HepG2 (cell line): Measurements from ENCODE around the gene MRPL2. TPM values are rescaled to one million over a fixed set of nuclear protein-coding genes. Genes with fewer than 3 reads are reported as not detected.

Source experiments
- EEA1 ChIP-seq: sonication (generic); formaldehyde crosslinking; IDR thresholded peaks from 2 replicates; pipeline ENCODE4 v1.5.1; 2020; ENCODE audit warnings: mild to moderate bottlenecking, missing genetic modification reagents, borderline replicate concordance
- ELF4 ChIP-seq: sonication (generic); formaldehyde crosslinking; IDR thresholded peaks from 2 replicates; pipeline ENCODE4 v1.5.0; 2020; ENCODE audit warnings: missing genetic modification reagents, mild to moderate bottlenecking, moderate library complexity, borderline replicate concordance
- GATAD1 ChIP-seq: IDR thresholded peaks from 2 replicates; pipeline ENCODE4 v1.6.1; 2016; ENCODE audit warnings: missing genetic modification reagents, missing compliant biosample characterization
- GATAD2A ChIP-seq: IDR thresholded peaks from 2 replicates; pipeline ENCODE4 v1.6.1; 2016
- KAT7 ChIP-seq: IDR thresholded peaks from 2 replicates; pipeline ENCODE4 v1.6.1; 2018; ENCODE audit warnings: borderline replicate concordance, missing compliant biosample characterization
- MAZ ChIP-seq, 2 experiments: sonication (generic) in 1 of 2; formaldehyde crosslinking in 1 of 2; IDR thresholded peaks; 2 replicates each; pipeline versions ENCODE4 v1.5.0 to v1.6.1; 2012 to 2020; ENCODE audit warnings: low read depth in 2 of 2, mild to moderate bottlenecking in 2 of 2, borderline replicate concordance in 1 of 2, improper control_type of control experiment in 1 of 2, low read length in 1 of 2, missing genetic modification reagents in 1 of 2, moderate library complexity in 1 of 2
- RBAK ChIP-seq: sonication (generic); formaldehyde crosslinking; IDR thresholded peaks from 2 replicates; pipeline ENCODE4 v1.5.1; 2020; ENCODE audit warnings: mild to moderate bottlenecking, missing genetic modification reagents
- RFXAP ChIP-seq: sonication (generic); formaldehyde crosslinking; IDR thresholded peaks from 2 replicates; pipeline ENCODE4 v1.4.0; 2020; ENCODE audit warnings: missing genetic modification reagents, borderline replicate concordance
- SIX4 ChIP-seq: sonication (generic); formaldehyde crosslinking; IDR thresholded peaks from 2 replicates; pipeline ENCODE4 v1.4.0; 2020; ENCODE audit warnings: missing genetic modification reagents
- STAT5B ChIP-seq: sonication (generic); formaldehyde crosslinking; IDR thresholded peaks from 2 replicates; pipeline ENCODE4 v1.4.0; 2020; ENCODE audit warnings: missing genetic modification reagents
- ZBTB38 ChIP-seq: sonication (generic); formaldehyde crosslinking; IDR thresholded peaks from 2 replicates; pipeline ENCODE4 v1.5.1; 2020; ENCODE audit warnings: mild to moderate bottlenecking, missing genetic modification reagents
- ZBTB7B ChIP-seq: sonication (generic); formaldehyde crosslinking; IDR thresholded peaks from 2 replicates; pipeline ENCODE4 v1.4.0; 2020; ENCODE audit warnings: missing genetic modification reagents
- ZMYM2 ChIP-seq: sonication (generic); formaldehyde crosslinking; IDR thresholded peaks from 2 replicates; pipeline ENCODE4 v1.8.0; 2022; ENCODE audit warnings: mild to moderate bottlenecking, missing genetic modification reagents
- ZNF354B ChIP-seq: sonication (generic); formaldehyde crosslinking; IDR thresholded peaks from 2 replicates; pipeline ENCODE4 v1.8.0; 2022; ENCODE audit warnings: mild to moderate bottlenecking, missing genetic modification reagents
- ZNF747 ChIP-seq: sonication (generic); formaldehyde crosslinking; IDR thresholded peaks from 2 replicates; pipeline ENCODE4 v1.8.1; 2023; ENCODE audit warnings: missing genetic modification reagents, mild to moderate bottlenecking, borderline replicate concordance
- polyA plus RNA-seq, 8 experiments: library from polyadenylated mRNA; depleted of rRNA in 3 of 8; stranded (reverse) in 7 of 8; unstranded in 1 of 8; fragments of >200 nt; fragmentation: Illumina TruSeq in 4 of 8; extraction: Trizol in 4 of 8; gene quantifications; 2 replicates each; pipeline versions ENCODE4 v1.2.1 to v1.2.3, GENCODE V29; 2011 to 2016; ENCODE audit warnings: low read depth in 4 of 8, missing spikeins in 1 of 8, mixed read lengths in 1 of 8; ENCODE audit not compliant: insufficient read depth in 1 of 8
- total RNA-seq, 5 experiments: library from RNA; depleted of rRNA; stranded (reverse); fragments of >200 nt; fragmentation: Illumina TruSeq; extraction: Trizol; gene quantifications; 2 replicates each; pipeline ENCODE4 v1.2.3, GENCODE V29; 2016; ENCODE audit warnings: low read depth in 1 of 5
- TF ChIP-seq, protein P1 (sequence below): sonication (generic); IDR thresholded peaks from 2 replicates; pipeline ENCODE4 v1.6.1; 2016; ENCODE audit warnings: low read depth, borderline replicate concordance
- TF ChIP-seq, protein P2 (sequence below): fragments of 450-650 bp; IDR thresholded peaks from 2 replicates; pipeline ENCODE4 v1.6.1; 2017; ENCODE audit warnings: mild to moderate bottlenecking
- TF ChIP-seq, protein P3 (sequence below): sonication (generic); formaldehyde crosslinking; IDR thresholded peaks from 2 replicates; pipeline ENCODE4 v1.4.0; 2020; ENCODE audit warnings: missing genetic modification reagents
- TF ChIP-seq, protein P4 (sequence below): sonication (generic); formaldehyde crosslinking; IDR thresholded peaks from 2 replicates; pipeline ENCODE4 v1.5.0; 2020; ENCODE audit warnings: missing genetic modification reagents, mild to moderate bottlenecking, borderline replicate concordance

The MRPL2 gene
- total and polyA plus RNA-seq, 2 of the 13 experiments (the other 11 are each of a cell fraction or from before 2014, with no cell fraction given), result 56.8 to 65.6 TPM

DNA sequence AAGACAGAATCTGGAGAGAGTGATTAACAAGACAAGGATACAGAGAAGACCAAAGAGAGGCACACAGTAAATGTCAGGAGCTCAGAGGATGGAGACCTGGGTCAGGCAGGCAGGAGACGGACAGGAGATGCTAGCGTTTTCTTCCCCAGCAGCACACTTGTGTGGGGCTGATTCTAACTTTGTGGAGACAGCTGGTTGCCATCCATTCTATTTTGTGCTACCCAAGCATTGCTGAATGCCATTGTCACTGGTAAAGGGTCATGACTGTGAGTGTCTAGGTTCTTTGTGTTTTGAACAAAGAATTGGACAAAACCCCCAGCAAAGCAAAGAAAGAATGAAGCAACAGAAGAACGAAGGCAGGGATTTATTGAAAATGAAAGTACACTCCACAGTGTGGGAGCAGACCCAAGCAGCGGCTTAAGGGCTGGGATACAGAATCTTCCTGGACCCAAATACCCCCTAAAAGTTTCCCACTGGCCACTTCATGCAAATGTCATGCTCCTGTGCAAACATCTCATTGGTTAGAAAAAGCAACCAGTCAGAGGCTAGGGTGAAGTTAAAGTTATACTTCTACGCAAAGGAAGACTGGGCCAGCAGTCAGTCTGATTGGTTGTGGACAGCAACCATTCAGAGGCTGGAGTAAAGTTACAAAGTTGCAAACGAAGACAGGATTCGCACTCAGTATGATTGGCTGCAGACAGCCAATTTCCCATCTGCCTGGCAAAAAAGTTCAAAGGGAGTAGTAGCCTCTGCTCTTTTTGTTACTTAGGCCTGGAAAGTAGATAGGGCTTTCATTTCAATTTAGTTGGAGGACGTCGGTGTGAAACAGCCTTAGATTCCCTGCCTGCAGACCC lies 34.4 kb upstream of the MRPL2 start (continued):
- TF ChIP-seq, protein P1, sequence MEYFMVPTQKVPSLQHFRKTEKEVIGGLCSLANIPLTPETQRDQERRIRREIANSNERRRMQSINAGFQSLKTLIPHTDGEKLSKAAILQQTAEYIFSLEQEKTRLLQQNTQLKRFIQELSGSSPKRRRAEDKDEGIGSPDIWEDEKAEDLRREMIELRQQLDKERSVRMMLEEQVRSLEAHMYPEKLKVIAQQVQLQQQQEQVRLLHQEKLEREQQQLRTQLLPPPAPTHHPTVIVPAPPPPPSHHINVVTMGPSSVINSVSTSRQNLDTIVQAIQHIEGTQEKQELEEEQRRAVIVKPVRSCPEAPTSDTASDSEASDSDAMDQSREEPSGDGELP, result no peak
- TF ChIP-seq RFXAP (peak; percentile 96), GATAD2A (CRISPR knock-in tag) (0 out of 2 replicates have a peak, but pooled peaks have one; percentile 8), ELF4 (0 out of 2 replicates have a peak, but pooled peaks have one; percentile 70), ZNF354B (CRISPR knock-in tag) (no peak), SIX4 (0 out of 2 replicates have a peak, but pooled peaks have one; percentile 62), STAT5B (CRISPR knock-in tag) (no peak), GATAD1 (CRISPR knock-in tag) (peak; percentile 51), KAT7 (CRISPR knock-in tag) (peak; percentile 22; the same call in 1 of the 2 replicates), ZNF747 (peak; percentile 45; the same call in 1 of the 2 replicates), MAZ (IDR thresholded peaks at IDR 0.05; ENCODE audit: borderline replicate concordance, low read depth, low read length) (no peak), MAZ (CRISPR knock-in tag; IDR thresholded peaks at IDR 0.05; ENCODE audit: low read depth) (peak; percentile 60), ZMYM2 (peak; percentile 31; the same call in 1 of the 2 replicates), EEA1 (CRISPR knock-in tag) (0 out of 2 replicates have a peak, but pooled peaks have one; percentile 23), RBAK (no peak), ZBTB7B (CRISPR knock-in tag) (no peak), ZBTB38 (peak; percentile 60; the same call in 1 of the 2 replicates)
- TF ChIP-seq, protein P2, sequence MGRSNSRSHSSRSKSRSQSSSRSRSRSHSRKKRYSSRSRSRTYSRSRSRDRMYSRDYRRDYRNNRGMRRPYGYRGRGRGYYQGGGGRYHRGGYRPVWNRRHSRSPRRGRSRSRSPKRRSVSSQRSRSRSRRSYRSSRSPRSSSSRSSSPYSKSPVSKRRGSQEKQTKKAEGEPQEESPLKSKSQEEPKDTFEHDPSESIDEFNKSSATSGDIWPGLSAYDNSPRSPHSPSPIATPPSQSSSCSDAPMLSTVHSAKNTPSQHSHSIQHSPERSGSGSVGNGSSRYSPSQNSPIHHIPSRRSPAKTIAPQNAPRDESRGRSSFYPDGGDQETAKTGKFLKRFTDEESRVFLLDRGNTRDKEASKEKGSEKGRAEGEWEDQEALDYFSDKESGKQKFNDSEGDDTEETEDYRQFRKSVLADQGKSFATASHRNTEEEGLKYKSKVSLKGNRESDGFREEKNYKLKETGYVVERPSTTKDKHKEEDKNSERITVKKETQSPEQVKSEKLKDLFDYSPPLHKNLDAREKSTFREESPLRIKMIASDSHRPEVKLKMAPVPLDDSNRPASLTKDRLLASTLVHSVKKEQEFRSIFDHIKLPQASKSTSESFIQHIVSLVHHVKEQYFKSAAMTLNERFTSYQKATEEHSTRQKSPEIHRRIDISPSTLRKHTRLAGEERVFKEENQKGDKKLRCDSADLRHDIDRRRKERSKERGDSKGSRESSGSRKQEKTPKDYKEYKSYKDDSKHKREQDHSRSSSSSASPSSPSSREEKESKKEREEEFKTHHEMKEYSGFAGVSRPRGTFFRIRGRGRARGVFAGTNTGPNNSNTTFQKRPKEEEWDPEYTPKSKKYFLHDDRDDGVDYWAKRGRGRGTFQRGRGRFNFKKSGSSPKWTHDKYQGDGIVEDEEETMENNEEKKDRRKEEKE, result no peak
- TF ChIP-seq, protein P3, sequence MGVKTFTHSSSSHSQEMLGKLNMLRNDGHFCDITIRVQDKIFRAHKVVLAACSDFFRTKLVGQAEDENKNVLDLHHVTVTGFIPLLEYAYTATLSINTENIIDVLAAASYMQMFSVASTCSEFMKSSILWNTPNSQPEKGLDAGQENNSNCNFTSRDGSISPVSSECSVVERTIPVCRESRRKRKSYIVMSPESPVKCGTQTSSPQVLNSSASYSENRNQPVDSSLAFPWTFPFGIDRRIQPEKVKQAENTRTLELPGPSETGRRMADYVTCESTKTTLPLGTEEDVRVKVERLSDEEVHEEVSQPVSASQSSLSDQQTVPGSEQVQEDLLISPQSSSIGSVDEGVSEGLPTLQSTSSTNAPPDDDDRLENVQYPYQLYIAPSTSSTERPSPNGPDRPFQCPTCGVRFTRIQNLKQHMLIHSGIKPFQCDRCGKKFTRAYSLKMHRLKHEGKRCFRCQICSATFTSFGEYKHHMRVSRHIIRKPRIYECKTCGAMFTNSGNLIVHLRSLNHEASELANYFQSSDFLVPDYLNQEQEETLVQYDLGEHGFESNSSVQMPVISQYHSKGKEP, result no peak
- TF ChIP-seq, protein P4, sequence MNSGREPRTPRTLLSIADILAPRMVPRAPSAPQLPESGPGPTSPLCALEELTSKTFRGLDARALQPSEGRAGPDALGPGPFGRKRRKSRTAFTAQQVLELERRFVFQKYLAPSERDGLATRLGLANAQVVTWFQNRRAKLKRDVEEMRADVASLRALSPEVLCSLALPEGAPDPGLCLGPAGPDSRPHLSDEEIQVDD (CRISPR knock-in tag), result no peak
